Brain pericyte (primary cell): ENCODE results near the gene BMP2K.

Experiments used
- DNase-seq: peaks from one replicate; pipeline ENCODE4 v3.0.0-alpha.2; 2012; ENCODE audit warnings: low read depth, low spot score

The BMP2K gene

DNA sequence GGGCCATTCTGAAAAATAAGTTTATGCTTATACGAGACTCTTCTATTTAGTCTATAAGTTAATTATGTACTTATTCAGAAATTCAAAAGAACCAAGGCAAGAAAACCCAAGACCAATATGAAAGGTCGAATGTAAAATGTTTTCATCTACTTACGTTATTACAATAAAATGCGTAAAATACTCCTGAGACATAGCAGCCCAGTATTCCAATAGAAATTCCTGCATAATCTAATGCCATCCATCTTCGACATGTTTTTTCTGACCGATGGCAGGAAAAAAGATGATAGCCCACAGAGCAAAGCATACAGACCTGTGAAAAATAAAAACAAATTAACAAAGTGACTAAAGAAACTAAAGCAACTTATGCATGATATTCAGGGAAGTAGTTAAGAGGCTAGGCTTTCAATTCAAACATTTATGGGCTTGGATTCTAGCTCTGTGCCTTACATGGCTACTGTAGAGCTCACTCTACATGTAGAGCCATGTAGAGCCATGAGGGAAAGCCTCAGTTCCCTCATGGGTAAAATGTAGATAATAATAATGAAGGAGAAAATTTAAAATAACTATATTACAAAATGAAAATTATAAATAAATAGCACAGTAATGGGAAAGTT lies 154.0 kb downstream of the BMP2K start:
- no peak for DNase-seq

DNA sequence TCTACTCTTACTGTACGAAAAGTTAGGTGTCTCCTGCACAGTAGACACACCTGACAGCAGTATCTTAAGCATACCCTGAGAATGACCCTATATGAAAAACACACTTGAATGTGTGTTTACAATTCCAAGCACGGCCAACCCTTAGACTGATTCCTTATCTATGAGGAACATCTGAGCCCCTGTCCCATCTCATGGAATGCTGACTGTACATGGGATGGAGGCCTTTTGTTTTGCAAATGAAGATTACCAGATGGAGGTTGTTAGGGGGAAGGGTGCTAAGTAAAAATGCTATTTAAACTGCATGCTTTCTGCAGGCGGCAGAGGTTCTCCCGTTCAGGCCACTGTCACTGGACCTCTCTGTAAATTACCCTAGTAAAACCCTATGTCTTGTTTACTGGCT lies 160.8 kb downstream of the BMP2K start:
- DNase-seq = no peak

DNA sequence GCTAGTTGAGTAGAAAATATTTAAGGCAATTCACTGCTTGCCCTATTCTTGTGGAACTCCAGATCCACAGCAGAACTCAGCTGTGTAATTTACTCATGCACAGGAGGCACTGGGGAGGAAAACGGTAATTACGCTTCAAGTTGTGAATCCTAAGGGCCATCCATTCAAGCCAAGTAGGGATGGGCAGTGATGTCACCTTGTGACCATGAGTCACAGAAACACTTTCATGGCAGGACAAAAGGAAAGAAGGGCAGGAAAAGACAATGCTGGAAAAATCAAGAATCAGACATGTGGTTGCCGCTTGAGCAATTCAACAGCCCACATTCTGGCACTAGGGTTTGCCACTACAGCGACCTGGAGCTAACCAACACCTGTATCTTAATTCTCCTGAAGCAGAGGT lies 161.7 kb downstream of the BMP2K start:
- DNase-seq = no peak

DNA sequence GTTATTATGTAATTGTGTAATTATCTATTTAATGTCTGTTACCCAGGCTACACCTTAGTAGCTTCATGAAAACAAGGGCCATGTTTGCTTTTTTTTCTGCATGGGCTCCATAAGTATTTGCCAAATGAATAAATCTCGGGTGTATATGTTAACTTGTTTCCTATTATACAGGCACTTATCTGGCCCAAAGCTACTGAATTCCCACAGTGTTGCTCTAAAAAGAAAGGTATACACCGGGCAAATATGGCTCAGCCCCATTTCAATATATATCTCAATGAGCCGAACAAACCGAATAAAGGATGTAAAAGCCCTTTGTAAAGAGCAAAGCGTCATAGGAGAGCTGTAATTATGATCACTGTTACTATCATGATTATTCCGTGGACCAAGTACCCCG lies 162.3 kb downstream of the BMP2K start:
- DNase-seq = no peak

DNA sequence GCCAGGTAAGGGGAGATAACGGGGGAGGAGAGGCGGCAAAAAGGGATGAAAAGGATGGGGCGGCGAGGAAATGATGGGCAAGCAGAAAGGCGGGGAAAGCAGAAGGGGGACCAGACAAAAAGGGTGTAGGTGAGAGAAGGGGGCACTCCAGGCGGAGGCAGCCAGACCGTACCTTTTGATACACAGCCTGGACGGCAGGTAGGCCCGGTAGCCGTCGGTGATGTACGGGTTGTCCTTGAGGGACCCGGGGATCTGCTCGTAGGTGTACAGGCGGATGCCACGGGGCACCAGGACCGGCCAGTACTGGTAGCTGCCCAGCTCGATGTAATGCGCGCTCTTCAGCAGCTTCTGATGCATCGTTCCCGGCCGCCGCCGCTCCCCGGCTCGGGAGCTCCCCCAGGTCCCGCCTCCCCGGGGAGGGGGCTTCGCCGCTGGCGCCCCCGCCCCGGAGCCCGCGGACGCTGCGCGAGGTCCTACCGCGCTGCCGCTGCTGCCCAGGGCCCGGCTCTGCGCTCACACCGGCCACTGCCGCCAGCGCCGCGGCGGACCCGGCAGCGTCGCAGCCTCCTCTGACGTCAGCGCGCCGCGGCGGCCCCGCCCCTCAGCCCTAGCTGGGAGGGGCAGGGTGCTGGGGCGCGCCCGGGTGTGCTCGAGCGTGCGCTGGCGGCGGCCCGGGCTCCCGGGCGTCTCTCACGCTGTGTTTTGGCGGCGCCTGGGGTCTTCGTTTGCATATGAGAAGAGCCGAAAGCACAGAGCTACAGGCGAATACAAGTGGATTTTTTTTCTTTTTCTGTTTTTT lies 162.9 kb downstream of the BMP2K start, which contains the start of gene PAQR3:
Gene PAQR3 (minus strand): TSS at position 571 of the 799 bp plus-strand sequence. CDS start 214 bp downstream, at position 357.
- DNase-seq = no peak

DNA sequence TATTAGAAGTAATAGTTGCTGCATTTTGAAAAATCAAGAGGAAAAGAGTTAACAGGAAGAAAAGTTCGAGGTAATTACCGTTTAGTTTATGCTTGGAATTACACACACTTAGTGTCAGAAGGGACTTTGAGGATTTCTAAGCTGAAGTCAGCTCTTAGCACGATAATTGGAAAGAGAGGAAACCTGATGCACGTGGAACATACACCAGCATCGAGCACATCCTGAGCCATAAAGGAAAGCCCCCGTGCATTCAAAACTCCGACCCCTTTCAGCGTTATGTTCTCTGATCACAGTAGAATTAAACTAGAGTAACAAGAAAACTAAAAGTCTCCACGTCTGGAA lies 163.5 kb downstream of the BMP2K start:
- no peak for DNase-seq

DNA sequence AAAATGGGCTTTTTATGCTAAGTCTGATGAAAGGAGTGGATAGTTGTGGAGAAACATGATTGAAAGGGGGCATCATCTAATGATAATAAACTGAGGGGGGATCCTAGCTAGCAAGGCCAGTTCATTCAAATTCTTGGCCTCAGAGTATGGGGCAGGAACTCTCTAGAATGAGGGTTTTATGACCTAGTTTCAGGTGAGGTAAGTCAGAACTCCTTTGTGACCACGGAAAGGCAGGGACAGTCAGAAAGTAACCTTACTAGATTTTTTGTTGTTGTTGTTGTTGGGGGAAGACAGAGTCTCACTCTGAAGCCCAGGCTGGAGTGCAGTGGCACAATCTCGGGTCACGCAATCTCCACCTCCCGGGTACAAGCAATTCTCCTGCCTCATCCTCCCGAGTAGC lies 164.6 kb downstream of the BMP2K start:
- DNase-seq = no peak

DNA sequence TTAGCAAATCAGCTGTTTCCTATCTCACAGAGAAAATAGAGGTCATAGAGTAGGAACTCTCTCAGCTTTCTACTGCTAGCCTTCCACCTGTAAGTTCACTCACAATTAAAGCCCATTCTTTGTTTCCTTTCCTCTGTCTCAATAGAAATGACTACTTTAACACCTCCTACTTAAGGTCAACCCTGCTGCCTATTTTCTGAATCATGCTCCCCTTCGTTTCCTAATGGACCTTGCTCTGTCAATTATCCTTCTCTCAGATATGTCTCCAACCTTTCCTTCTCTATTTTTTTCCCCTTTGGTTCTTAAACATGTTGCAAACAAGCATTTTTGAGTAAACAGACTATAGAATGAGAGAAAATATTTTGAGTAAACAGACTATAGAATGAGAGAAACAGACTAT lies 168.2 kb downstream of the BMP2K start:
- DNase-seq = no peak

DNA sequence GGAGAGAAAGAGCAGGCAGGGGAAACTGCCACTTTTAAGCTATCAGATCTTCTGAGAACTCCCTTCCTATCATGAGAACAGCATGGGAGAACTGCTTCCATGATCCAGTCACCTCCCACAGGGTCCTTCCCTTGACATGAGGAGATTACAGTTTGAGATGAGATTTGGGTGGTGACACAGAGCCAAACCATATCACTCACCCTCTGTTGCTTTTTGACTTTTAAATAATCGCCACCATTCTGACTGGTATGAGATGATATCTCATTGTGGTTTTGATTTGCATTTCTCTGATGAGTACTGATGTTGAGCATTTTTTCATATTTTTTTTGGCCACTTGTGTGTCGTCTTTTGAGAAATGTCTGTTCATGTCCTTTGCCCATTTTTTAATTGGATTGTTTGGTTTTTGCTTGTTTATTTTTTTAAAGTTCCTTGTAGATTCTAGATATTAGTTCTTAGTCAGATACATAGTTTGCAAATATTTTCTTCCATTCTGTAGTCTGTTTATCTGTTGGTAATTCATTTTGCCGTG lies 169.6 kb downstream of the BMP2K start:
- no peak for DNase-seq

DNA sequence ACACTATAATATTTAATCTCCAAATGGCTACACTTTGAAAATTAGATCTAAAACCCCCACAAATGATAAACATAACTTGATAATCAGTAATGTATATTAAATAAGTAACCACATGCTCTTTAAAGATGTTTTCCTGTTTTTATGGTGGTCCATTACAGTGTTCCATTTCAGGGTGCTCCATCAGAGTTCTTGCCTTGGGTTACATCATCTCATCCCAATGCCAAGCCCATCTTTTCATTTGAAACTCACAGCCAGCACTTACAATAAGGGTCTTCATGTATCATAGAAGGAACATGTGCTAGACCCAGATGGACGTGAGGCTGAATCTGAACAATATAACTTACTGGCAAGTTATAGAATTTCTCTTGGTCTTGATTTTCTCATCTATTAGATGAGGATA lies 173.6 kb downstream of the BMP2K start:
- DNase-seq = no peak

DNA sequence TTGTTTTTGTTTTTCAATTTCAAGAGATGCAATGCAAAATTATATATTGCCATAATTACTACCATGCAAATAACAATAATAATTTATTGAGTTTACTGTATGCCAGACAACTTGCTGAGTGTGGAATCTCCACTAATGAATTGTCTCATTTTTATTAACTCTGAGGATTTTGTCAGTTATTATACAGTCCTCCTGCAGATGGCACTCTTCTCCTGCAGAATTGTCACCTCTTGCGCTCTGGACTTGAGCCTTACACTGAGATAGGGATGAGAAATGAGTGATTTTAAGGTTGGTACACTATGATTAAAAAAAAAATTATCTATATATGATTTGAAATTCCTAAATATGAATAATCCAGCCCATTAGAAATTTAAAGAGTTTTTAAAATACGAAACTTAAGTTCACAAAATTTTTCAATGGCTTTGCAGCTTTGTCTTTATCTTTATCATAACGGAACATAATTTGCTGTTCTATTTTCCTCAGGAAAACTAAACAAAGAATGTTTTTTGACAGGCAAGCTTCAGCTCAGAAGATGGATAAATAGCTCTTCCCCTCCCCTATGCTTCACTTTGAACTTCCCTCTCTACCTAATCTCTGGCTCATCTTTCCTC lies 175.8 kb downstream of the BMP2K start:
- no peak for DNase-seq

DNA sequence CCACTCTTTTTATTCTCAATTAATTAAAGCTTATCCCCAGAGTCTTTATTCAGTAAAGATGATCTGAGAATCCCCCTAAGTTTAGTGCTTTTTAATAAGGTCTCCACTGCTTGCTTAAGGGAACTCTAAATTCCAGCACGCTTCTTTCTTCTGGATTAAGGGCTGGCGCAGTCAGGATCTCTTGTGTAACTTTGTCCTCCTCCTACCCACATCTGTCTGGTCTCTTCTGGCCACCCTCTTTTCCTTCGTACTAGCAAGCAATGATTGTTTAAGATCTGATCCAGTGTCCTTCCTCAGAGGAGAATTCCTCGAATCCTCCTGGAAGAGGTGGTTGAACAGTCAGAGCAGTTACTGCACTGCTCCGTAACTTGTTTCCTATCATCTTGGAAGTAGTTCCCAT lies 177.1 kb downstream of the BMP2K start:
- no peak for DNase-seq

DNA sequence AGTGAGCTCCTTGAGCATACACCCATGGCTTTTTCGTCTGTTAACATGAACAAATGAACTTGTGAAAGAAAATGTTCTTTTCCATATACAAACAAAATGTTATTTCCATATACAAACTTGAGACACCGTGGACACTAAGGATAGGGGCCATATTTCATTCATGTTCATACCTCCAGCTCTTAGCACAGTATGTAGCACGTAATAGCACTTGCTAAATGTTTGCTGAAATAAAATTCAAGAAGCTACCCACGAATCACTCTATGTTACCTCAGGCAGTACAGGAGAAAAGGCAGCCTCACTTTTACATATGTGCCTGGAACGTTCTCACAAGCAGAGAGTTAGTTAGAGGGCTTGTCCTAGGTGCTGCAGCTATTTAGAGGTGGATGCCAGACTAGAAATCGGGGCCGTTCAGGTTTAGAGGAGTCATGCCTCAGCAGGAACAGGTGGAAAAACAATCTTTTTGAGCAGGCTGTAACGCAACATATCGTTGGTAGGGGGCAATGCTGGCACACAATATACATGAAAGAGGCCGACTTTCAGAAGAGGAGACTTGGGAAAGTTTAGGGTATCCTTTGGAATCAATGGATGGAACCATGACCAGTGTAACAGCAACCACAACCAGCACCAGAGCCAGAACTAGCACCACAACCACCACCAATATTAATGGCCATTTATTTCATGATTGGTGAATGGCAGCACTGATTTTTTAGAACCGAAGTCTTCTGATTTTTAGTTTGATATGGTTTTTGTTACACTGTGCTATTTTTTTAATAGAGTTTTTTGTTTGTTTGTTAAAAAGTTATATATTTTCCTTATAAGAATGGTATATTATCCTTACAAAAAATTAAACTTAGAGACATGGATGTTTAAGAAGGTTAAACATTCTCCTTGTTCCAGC lies 177.9 kb downstream of the BMP2K start:
- no peak for DNase-seq

DNA sequence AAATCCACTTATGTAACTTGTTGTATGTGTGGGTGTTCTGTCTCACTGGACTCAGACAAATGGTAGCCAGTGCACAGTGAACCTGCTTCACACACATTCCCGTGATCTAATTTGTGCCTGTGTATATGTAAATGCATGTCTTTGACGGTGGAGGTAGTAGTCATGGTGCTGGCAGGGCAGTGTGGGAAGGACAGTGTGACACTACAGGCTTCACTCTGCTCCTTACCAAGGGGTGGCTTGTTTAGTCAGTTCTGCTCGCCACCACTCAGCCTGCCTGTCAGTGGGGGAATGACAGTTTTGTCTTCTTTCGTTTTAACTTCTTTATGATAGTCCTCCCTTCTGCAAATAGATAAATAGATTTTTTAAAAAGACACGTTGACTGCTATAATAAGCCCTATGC lies 180.8 kb downstream of the BMP2K start:
- no peak for DNase-seq

DNA sequence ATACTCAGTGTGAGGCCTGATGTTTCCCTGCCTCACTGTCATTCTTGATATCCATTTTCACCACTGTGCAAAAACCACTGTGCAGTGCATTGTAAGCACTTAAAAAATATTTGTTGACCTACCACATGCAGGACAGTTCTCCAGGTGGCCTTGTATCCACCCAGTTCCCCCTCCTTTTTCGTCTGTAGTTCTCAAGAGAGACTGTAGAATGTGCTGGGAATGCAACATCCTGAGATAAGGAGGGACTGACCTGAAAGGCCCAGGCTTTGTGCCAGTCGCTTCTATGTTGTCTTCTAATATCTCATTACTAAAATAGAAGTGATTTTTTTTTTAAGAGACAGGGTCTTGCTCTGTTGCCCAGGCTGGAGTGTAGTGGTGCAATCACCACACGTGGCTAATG lies 184.8 kb downstream of the BMP2K start:
- no peak for DNase-seq
